Coronary artery (tissue), 2 donors: ENCODE data around the gene C17orf113.

Experiments
- DNase-seq: peaks from one replicate; pipeline ENCODE4 v3.0.0-alpha.2; 2017; ENCODE audit warnings: low spot score
- H3K27ac ChIP-seq, 2 donors: fragments of 200-600 bp; sonication (generic); one replicate each; pipeline ENCODE4 v1.5.1; 2016 to 2019
- H3K4me3 ChIP-seq: fragments of 200-600 bp; sonication (generic); 2 replicates; pipeline ENCODE4 v1.5.1; 2016; ENCODE audit warnings: mild to moderate bottlenecking, moderate library complexity
- CTCF ChIP-seq: fragments of 200-600 bp; sonication (generic); IDR thresholded peaks from one replicate; pipeline ENCODE4 v1.5.1; 2019; ENCODE audit warnings: antibody characterized with exemption

Gene C17orf113

GRCh38 chr17:42040818-42041217, 9.6 kb downstream of the C17orf113 start:
- Histone ChIP-seq H3K27ac (no peak overlapping the region), H3K4me3 (no peak overlapping the region)
- DNase-seq = no peak
- no peak for TF ChIP-seq CTCF

GRCh38 chr17:42039794-42040763, 10.3 kb downstream of the C17orf113 start:
- Histone ChIP-seq H3K27ac (no peak overlapping the region), H3K4me3 (peak overlapping the region; percentile 25)
- no peak for TF ChIP-seq CTCF
- DNase-seq = no peak

DNA sequence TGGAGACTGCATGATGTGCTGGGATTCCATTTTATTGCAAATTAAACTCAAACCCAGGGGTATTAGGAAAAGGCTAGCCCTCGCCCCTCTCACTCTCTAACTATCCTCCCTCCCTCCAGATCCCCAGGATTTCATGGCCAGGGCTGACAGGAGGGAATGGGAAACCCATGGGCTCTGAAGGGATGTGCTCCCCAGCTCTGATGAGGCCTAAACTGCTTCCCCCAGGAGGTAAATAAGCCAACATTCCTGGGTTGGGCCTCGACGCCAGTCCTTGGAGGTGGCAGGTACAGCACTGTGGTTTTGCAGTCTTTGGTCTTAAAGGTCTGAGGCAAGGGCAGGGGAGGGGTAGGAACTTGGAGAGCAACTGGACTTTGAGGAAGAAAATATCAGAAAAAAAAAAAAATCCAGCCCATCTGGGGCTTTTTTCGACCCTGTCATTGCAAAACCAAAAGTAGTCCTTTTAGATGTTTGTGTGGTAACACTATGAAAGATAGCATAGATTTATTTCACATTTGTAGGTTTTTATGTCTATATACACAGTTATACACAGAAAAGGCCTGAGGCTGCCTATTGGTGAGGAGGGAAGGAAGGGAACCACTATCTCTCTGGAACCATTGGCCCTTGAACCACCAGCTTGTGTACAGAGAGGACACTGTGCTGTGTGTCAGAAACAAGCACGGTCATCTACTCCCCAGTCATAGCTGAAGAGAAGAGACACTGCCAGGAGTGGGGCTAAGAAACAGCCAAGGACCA, 12.0 kb downstream of the C17orf113 start:
- Histone ChIP-seq H3K4me3 (no peak overlapping the region), H3K27ac (no peak overlapping the region)
- TF ChIP-seq CTCF = no peak
- no peak for DNase-seq

GRCh38 chr17:42034059-42034458, 16.3 kb downstream of the C17orf113 start:
- DNase-seq = no peak
- H3K4me3 ChIP-seq = no peak overlapping the region
- TF ChIP-seq CTCF = no peak
- H3K27ac ChIP-seq = no peak overlapping the region

GRCh38 chr17:42031584-42031983, 18.8 kb downstream of the C17orf113 start:
- DNase-seq = no peak
- Histone ChIP-seq H3K4me3 (no peak overlapping the region), H3K27ac (no peak overlapping the region)
- no peak for TF ChIP-seq CTCF

DNA sequence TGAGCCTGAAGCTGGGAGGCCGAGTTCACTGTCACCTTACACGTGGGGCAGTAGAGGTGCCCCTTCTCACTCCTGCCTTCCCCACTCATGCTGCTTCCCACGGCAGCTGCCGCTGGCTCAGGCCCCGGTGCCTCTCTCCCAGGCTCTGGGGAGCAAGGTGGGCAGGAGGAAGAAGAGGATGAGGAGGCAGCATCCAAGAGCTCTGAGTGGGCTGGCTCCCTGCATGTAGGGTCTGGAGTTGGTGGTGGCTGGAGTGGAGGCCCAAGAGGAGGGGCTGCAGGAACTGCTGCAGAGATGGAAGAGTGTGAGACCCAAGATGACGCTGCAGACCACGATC, 21.6 kb downstream of the C17orf113 start:
- no peak for DNase-seq
- Histone ChIP-seq H3K27ac (no peak overlapping the region), H3K4me3 (no peak overlapping the region)
- TF ChIP-seq CTCF = no peak
